Ascending aorta (tissue), 2 donors: ENCODE results near the gene TMEM178B. TPM values are rescaled to one million over a fixed set of nuclear protein-coding genes. Genes with fewer than 3 reads are reported as not detected.
A peak's percentile ranks its signal among the peaks of the same experiment; 100 is the strongest.

Experiments used
- DNase-seq, 2 donors: peaks; one replicate each; pipeline ENCODE4 v3.0.0-alpha.2; 2019; ENCODE audit warnings: low spot score in 2 of 2
- H3K27ac ChIP-seq, 2 donors: fragments of 200-600 bp; sonication (generic); one replicate each; pipeline ENCODE4 v1.5.1; 2016 to 2017; ENCODE audit warnings: mild to moderate bottlenecking in 1 of 2
- H3K27me3 ChIP-seq: fragments of 200-600 bp; sonication (generic); one replicate; pipeline ENCODE4 v1.5.1; 2017
- H3K36me3 ChIP-seq, 2 donors: fragments of 200-600 bp; sonication (generic); one replicate each; pipeline ENCODE4 v1.5.1; 2016
- H3K4me1 ChIP-seq, 2 donors: fragments of 200-600 bp; sonication (generic); one replicate each; pipeline ENCODE4 v1.5.1; 2016 to 2017; ENCODE audit warnings: mild to moderate bottlenecking in 1 of 2
- H3K4me3 ChIP-seq, 2 donors: fragments of 200-600 bp; sonication (generic); one replicate each; pipeline ENCODE4 v1.5.1; 2016 to 2017; ENCODE audit warnings: mild to moderate bottlenecking in 1 of 2
- H3K9me3 ChIP-seq, 2 donors: fragments of 200-600 bp; sonication (generic); one replicate each; pipeline ENCODE4 v1.5.1; 2016
- intact Hi-C: fragments of 100-400 bp; cut with DNase I; formaldehyde crosslinking; loops from one replicate; pipeline ENCODE4 v1.15.1; 2023
- total RNA-seq: library from RNA; depleted of rRNA; stranded (reverse); fragments of >200 nt; gene quantifications from one replicate; pipeline ENCODE4 v1.1.0, GENCODE V29; 2016
- TF ChIP-seq, protein P1 (sequence below), 3 experiments: fragments of 200-600 bp in 2 of 3; fragments of 450-650 bp in 1 of 3; sonication (generic) in 2 of 3; IDR thresholded peaks; one replicate each; pipeline ENCODE4 v1.5.1; 2016 to 2019; ENCODE audit warnings: antibody characterized with exemption in 3 of 3, mild to moderate bottlenecking in 1 of 3, moderate library complexity in 1 of 3

The TMEM178B gene
- total RNA-seq, 1 donor from 2014 or later = 1.9 TPM

DNA sequence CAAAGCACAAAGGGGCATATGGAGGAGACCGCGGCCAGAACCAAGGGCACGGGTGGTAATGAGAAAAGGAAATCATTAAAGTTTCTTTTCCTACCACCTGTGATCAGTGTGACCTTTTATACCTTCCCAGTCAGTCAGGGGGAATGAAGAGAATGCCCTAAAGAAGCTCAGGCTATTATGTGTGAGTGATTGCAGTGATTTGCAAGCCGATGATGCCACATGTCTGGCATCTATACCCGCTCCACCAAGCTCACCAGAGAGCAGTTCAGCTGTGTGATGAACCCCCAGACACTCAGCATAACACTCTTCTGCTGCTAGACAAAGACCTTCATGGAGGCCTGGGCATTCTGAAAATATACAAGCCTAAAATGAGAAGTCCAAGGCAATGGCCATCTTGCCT is 371.1 kb downstream of the TMEM178B start:
- TF ChIP-seq, protein P1, sequence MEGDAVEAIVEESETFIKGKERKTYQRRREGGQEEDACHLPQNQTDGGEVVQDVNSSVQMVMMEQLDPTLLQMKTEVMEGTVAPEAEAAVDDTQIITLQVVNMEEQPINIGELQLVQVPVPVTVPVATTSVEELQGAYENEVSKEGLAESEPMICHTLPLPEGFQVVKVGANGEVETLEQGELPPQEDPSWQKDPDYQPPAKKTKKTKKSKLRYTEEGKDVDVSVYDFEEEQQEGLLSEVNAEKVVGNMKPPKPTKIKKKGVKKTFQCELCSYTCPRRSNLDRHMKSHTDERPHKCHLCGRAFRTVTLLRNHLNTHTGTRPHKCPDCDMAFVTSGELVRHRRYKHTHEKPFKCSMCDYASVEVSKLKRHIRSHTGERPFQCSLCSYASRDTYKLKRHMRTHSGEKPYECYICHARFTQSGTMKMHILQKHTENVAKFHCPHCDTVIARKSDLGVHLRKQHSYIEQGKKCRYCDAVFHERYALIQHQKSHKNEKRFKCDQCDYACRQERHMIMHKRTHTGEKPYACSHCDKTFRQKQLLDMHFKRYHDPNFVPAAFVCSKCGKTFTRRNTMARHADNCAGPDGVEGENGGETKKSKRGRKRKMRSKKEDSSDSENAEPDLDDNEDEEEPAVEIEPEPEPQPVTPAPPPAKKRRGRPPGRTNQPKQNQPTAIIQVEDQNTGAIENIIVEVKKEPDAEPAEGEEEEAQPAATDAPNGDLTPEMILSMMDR (IDR thresholded peaks at IDR 0.05) = no peak

DNA sequence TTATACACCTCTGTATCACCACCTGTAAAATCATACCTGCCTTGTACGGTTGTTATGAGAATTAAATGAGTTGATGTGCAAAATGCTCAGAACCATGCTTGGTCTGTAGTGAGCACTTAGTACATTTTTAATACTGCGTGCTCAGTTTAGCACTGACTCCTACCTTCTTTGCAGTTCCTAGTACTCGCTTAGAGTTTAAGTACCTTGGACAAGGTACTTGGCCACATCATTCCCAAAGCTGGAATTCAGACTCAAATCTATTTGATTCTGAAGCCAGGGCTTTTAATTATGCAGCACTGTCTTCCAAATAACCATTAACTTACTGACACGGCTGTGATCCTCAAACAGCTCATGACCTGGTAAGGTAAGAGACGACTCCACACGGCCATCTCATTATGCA is 377.4 kb downstream of the TMEM178B start:
- TF ChIP-seq, protein P1 (IDR thresholded peaks at IDR 0.05) = no peak
- Histone ChIP-seq H3K4me1 (no peaks in the 10 kb centered on the region), H3K9me3 (no peaks in the 10 kb centered on the region), H3K4me3 (no peak overlapping the region), H3K27ac (no peak overlapping the region), H3K27me3 (no peaks in the 10 kb centered on the region), H3K36me3 (no peaks in the 10 kb centered on the region)
- DNase-seq = no peak
- intact Hi-C loops = no loop called here

More for the DNA sequence above, 371.1 kb downstream of the TMEM178B start:
- intact Hi-C loops = no loop called here
- Histone ChIP-seq H3K27ac (no peak overlapping the region), H3K9me3 (no peaks in the 10 kb centered on the region), H3K27me3 (no peaks in the 10 kb centered on the region), H3K4me3 (no peak overlapping the region), H3K36me3 (no peaks in the 10 kb centered on the region), H3K4me1 (no peaks in the 10 kb centered on the region)
- no peak for DNase-seq

DNA sequence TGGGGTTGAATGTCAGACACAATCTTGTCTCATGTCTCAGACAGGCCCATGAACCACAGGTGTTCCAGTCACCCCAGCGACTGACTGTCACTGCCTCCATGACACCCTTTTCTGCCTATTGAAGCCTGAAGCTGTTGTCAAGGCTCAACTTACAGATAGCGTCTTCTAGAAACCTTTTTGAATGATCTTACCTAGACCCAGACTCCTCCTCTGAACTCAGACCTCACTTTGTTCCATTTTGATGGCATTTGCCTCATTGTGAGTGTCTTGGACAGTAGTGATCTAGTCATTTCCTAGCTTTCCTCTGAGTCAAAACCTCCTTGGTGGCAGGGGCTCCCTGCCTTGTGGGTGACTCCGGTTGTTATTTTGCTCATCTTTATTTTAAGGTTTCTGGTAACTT is 379.0 kb downstream of the TMEM178B start:
- Histone ChIP-seq H3K4me1 (no peaks in the 10 kb centered on the region), H3K27ac (no peak overlapping the region), H3K36me3 (no peaks in the 10 kb centered on the region), H3K4me3 (no peak overlapping the region), H3K27me3 (no peaks in the 10 kb centered on the region), H3K9me3 (no peaks in the 10 kb centered on the region)
- TF ChIP-seq, protein P1 (IDR thresholded peaks at IDR 0.05) = no peak
- intact Hi-C loops = no loop called here
- DNase-seq = peak in 1 of 2 donors; percentile 9

DNA sequence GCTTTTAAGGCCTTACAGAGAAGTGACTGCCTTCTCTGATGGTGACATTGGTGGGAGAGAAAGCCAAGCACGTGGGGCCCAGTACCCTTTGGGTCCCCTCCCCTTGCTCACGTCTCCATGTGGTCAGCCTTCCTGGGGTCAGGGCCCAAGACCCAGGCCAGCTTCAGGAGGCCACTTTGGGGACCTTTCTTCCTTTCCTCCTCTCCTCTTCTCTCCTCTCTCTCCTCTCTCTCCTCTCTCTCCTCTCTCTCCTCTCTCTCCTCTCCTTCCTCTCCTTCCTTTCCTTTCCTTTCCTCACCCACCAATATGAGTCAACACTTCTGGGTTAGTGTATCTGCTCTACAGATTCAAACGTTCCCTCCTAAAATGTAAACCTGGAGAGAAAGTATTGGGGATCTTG is 380.5 kb downstream of the TMEM178B start:
- intact Hi-C loops = no loop called here
- Histone ChIP-seq H3K27me3 (no peaks in the 10 kb centered on the region), H3K27ac (no peak overlapping the region), H3K4me1 (no peaks in the 10 kb centered on the region), H3K9me3 (no peaks in the 10 kb centered on the region), H3K4me3 (no peak overlapping the region), H3K36me3 (no peaks in the 10 kb centered on the region)
- DNase-seq = no peak
- TF ChIP-seq, protein P1 (IDR thresholded peaks at IDR 0.05) = no peak

DNA sequence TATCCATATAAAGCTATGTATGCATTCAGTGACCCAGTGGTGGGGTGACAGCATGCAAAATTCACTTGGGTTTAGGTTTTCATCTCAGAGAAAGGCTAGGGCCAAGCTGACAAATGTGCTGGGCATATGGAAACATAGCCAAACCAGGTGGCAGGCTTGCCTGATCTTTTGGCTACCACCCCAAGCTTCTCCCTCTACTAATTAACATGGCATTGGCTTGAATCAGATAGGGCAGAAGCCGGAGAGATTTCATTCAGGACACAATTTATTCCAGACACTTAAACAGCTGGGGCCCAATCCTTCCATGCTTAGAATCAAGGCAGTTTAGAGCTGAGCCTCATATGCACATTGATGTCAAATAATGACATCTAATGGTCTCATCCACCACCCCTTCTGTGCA is 381.9 kb downstream of the TMEM178B start:
- Histone ChIP-seq H3K4me1 (no peaks in the 10 kb centered on the region), H3K36me3 (no peaks in the 10 kb centered on the region), H3K27ac (no peak overlapping the region), H3K27me3 (no peaks in the 10 kb centered on the region), H3K4me3 (no peak overlapping the region), H3K9me3 (no peaks in the 10 kb centered on the region)
- TF ChIP-seq, protein P1 (IDR thresholded peaks at IDR 0.05) = no peak
- DNase-seq = peak in 1 of 2 donors; percentile 46
- intact Hi-C loops = no loop called here

DNA sequence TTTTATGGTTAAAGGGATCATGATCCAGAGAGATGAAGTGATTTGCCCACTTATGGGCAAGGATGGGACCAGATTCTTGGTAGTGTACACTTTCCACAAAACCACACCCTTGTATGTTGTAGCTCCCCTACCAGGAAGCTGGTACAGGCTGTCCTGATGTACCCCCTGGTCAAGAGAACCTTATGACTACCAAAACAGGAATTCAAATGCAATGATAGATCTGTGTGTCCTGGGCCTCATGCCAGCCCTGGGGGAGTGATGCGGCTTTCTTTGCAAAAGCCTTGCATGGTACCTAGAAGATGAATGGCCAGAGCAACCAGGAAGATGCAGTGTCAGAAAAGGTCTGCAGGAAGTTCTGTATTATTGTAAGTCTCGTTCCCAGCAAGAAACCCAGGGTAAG is 382.4 kb downstream of the TMEM178B start:
- Histone ChIP-seq H3K27ac (no peak overlapping the region), H3K9me3 (no peaks in the 10 kb centered on the region), H3K27me3 (no peaks in the 10 kb centered on the region), H3K4me3 (no peak overlapping the region), H3K4me1 (no peaks in the 10 kb centered on the region), H3K36me3 (no peaks in the 10 kb centered on the region)
- TF ChIP-seq, protein P1 (IDR thresholded peaks at IDR 0.05) = no peak
- intact Hi-C loops = no loop called here
- peak in 1 of 2 donors; percentile 2 for DNase-seq
